GM13976 (cell line): ENCODE measurements around the gene DAPK1.

Source experiments
- DNase-seq: peaks from one replicate; pipeline ENCODE4 v3.0.0; 2012; ENCODE audit warnings: low spot score
- CTCF ChIP-seq: IDR thresholded peaks from 2 replicates; pipeline ENCODE4 v1.5.1; 2012; ENCODE audit warnings: borderline replicate concordance, mild to moderate bottlenecking; ENCODE audit not compliant: insufficient read depth; ENCODE audit errors: extremely low read depth, missing control alignments, control extremely low read depth
- in situ Hi-C: fragments of 300-500 bp; cut with MboI; formaldehyde crosslinking; loops from one replicate; pipeline ENCODE4 v1.12.0; 2022; ENCODE audit warnings: low sequenced_read_pairs, mixed read lengths, inconsistent platforms; ENCODE audit not compliant: unreplicated experiment

Gene DAPK1

GRCh38 chr9:87702921-87703320 lies 205.3 kb downstream of the DAPK1 start:
- TF ChIP-seq CTCF = no peak
- no peak for DNase-seq
- in situ Hi-C loops = no loop called here

GRCh38 chr9:87703636-87704276 lies 206.1 kb downstream of the DAPK1 start:
- DNase-seq = no peak
- in situ Hi-C loops = no loop called here
- no peak for TF ChIP-seq CTCF

- in situ Hi-C loops = no loop called here
- no peak for DNase-seq
- TF ChIP-seq CTCF = no peak
These were observed 206.7 kb downstream of the DAPK1 start for GRCh38 chr9:87704342-87704741.

- in situ Hi-C loops = no loop called here
- DNase-seq = no peak
- TF ChIP-seq CTCF = no peak
These were observed 208.5 kb downstream of the DAPK1 start for GRCh38 chr9:87706066-87706739.

- no peak for DNase-seq
These were observed 210.3 kb downstream of the DAPK1 start for GRCh38 chr9:87707805-87708506.

More at GRCh38 chr9:87707805-87708506, 210.3 kb downstream of the DAPK1 start:
- in situ Hi-C loops = no loop called here
- no peak for TF ChIP-seq CTCF
